K562 (cell line): ENCODE data around the gene B3GAT3. TPM values are rescaled to one million over a fixed set of nuclear protein-coding genes. Genes with fewer than 3 reads are reported as not detected.

Source experiments
- BACH1 ChIP-seq: fragments of 200-800 bp; sonication (Bioruptor generic); IDR thresholded peaks from 2 replicates; pipeline ENCODE4 v1.6.1; 2016; ENCODE audit warnings: missing genetic modification characterization, missing compliant biosample characterization
- BRCA1 ChIP-seq, 2 experiments: fragments of 450-650 bp in 1 of 2; sonication (generic) in 1 of 2; formaldehyde crosslinking in 1 of 2; IDR thresholded peaks; 2 replicates each; pipeline versions ENCODE4 v1.5.0 to v1.6.1; 2017 to 2020; ENCODE audit warnings: mild to moderate bottlenecking in 1 of 2, missing genetic modification reagents in 1 of 2
- CBX8 ChIP-seq: fragments of 200-600 bp; sonication (generic); IDR thresholded peaks from 2 replicates; pipeline ENCODE4 v1.6.1; 2012; ENCODE audit warnings: borderline replicate concordance, mixed run types, low read depth, mild to moderate bottlenecking, moderate library complexity, mixed read lengths, low read length, control low read depth, inconsistent platforms; ENCODE audit not compliant: poor library complexity, severe bottlenecking; ENCODE audit errors: extremely low read depth
- CC2D1A ChIP-seq: fragments of 450-650 bp; IDR thresholded peaks from 2 replicates; pipeline ENCODE4 v1.6.1; 2017; ENCODE audit warnings: mild to moderate bottlenecking
- FOXJ2 ChIP-seq: fragments of 200-800 bp; sonication (Bioruptor generic); IDR thresholded peaks from 2 replicates; pipeline ENCODE4 v1.6.1; 2016; ENCODE audit warnings: missing genetic modification characterization, missing compliant biosample characterization
- FOXK1 ChIP-seq: sonication (generic); formaldehyde crosslinking; IDR thresholded peaks from 2 replicates; pipeline ENCODE4 v1.8.0; 2022; ENCODE audit warnings: missing genetic modification reagents, mild to moderate bottlenecking, borderline replicate concordance
- MYNN ChIP-seq, 2 experiments: sonication (generic); formaldehyde crosslinking in 1 of 2; IDR thresholded peaks; 2 replicates each; pipeline versions ENCODE4 v1.5.0 to v1.6.1; 2016 to 2020; ENCODE audit warnings: antibody characterized with exemption in 1 of 2, missing genetic modification reagents in 1 of 2
- NR1H2 ChIP-seq: sonication (generic); formaldehyde crosslinking; IDR thresholded peaks from 2 replicates; pipeline ENCODE4 v1.4.0; 2020; ENCODE audit warnings: mild to moderate bottlenecking, missing genetic modification reagents
- SMARCA4 ChIP-seq: fragments of 450-650 bp; IDR thresholded peaks from 2 replicates; pipeline ENCODE4 v1.6.1; 2016
- STAT5B ChIP-seq: fragments of 250-450 bp; sonication (Bioruptor Pico); IDR thresholded peaks from 2 replicates; pipeline ENCODE4 v1.8.0; 2021; ENCODE audit warnings: mild to moderate bottlenecking, inconsistent platforms
- TCF7 ChIP-seq: sonication (generic); IDR thresholded peaks from 2 replicates; pipeline ENCODE4 v1.6.1; 2016; ENCODE audit warnings: antibody characterized with exemption, borderline replicate concordance
- TRIM24 ChIP-seq, 2 experiments: fragments of 450-650 bp; IDR thresholded peaks; 2 replicates each; pipeline ENCODE4 v1.6.1; 2016
- ZBTB17 ChIP-seq: fragments of 450-650 bp; formaldehyde crosslinking; IDR thresholded peaks from 2 replicates; pipeline ENCODE4 v1.4.0; 2020; ENCODE audit warnings: mild to moderate bottlenecking
- ZNF766 ChIP-seq: fragments of 200-800 bp; sonication (Bioruptor generic); conservative IDR thresholded peaks from 2 replicates; pipeline ENCODE4 v1.6.1; 2016; ENCODE audit warnings: missing genetic modification characterization, missing compliant biosample characterization
- polyA plus RNA-seq, 8 experiments: library from polyadenylated mRNA; depleted of rRNA in 4 of 8; stranded (reverse) in 5 of 8; unstranded in 3 of 8; fragments of >200 nt; fragmentation: Nextera tagmentation in 2 of 8; fragmentation: Illumina TruSeq in 1 of 8; extraction: Ambion mirVana in 2 of 8; extraction: Trizol in 1 of 8; gene quantifications; 2 replicates each; pipeline versions ENCODE4 v1.2.1 to v1.2.3, GENCODE V29; 2011 to 2014; ENCODE audit warnings: inconsistent platforms in 1 of 8, missing spikeins in 1 of 8
- total RNA-seq, 7 experiments: library from RNA; depleted of rRNA in 6 of 7; stranded (reverse); fragments of >200 nt in 6 of 7; fragmentation: Illumina TruSeq in 2 of 7; extraction: Trizol in 2 of 7; gene quantifications; 2 replicates each; pipeline versions ENCODE4 v1.2.1 to v1.2.3, GENCODE V29; 2011 to 2021; ENCODE audit warnings: low replicate concordance in 1 of 7
- TF ChIP-seq, protein P1 (sequence below): sonication (generic); formaldehyde crosslinking; IDR thresholded peaks from 2 replicates; pipeline ENCODE4 v1.8.1; 2023; ENCODE audit warnings: mild to moderate bottlenecking, missing genetic modification reagents
- TF ChIP-seq, protein P2 (sequence below): sonication (generic); formaldehyde crosslinking; IDR thresholded peaks from 2 replicates; pipeline ENCODE4 v1.8.1; 2023; ENCODE audit warnings: mild to moderate bottlenecking, missing genetic modification reagents
- TF ChIP-seq, protein P3 (sequence below): sonication (generic); formaldehyde crosslinking; IDR thresholded peaks from 2 replicates; pipeline ENCODE4 v1.8.0; 2022; ENCODE audit warnings: mild to moderate bottlenecking, low read depth, missing genetic modification reagents
- TF ChIP-seq, protein P4 (sequence below): sonication (generic); formaldehyde crosslinking; IDR thresholded peaks from 2 replicates; pipeline ENCODE4 v1.8.0; 2023; ENCODE audit warnings: mild to moderate bottlenecking, missing genetic modification reagents

Gene B3GAT3
- total and polyA plus RNA-seq, 9 of the 15 experiments (the other 6 are each of a cell fraction or from before 2014, with no cell fraction given): 0.30 to 64.0 (median 21.4) TPM

DNA sequence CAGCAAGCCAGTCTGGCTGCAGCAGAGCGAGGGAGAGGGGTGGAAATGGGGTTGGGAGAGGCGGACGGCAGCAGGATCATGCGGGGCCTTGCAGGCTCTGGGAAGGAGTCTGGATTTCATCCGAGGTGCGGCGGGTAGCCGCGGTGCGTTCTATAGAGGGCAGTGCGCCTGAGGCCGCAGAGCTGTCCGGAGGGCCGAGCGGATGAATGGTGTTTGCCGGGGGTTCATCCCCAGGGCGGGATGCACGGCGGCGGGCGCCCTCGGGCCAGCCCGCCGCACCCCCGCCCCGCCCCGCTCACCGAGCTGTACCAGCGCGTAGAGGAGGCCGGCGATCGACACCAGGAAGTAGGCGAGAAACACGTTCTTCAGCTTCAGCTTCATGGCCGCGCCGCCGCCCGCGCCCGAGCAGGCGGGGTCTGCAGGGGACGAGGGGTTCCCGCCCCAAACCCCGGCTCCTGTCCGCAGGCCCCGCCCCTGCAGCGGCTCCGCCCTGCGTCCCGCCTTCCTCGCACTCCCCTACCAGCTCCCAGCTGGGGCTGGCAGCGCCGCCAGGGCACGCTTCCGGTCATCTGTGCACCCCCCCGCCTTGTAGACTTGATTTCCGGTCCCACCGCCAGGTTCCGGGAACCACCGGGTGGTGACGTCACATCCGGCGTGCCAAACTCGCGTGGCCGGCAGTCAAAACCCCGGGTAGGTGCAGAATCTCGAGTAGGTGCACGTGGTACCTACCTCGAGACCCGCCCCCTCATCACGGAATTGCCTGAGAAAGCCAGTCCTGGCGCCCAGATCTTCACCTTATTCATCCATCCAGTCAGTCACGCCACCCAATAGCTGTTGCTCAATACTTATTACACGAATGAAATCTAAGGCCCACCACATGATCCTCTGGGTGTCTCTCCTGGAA, at the start of gene B3GAT3 (continued):
- TF ChIP-seq BACH1 (tag) (no peak), FOXJ2 (tag) (no peak), MYNN (IDR thresholded peaks at IDR 0.05) (peak; percentile 93), MYNN (CRISPR knock-in tag; IDR thresholded peaks at IDR 0.05) (no peak), STAT5B (no peak), TRIM24 (IDR thresholded peaks at IDR 0.05) (peak in 1 of 2 experiments; percentile 75; a peak in 2 of 4 replicates), CBX8 (no peak), ZNF766 (CRISPR knock-in tag) (0 out of 2 replicates have a peak, but pooled peaks have one; percentile 13), ZBTB17 (peak; percentile 76), SMARCA4 (peak; percentile 35; the same call in 1 of the 2 replicates), TCF7 (no peak), BRCA1 (IDR thresholded peaks at IDR 0.05) (no peak), BRCA1 (CRISPR knock-in tag; IDR thresholded peaks at IDR 0.05) (no peak), FOXK1 (CRISPR knock-in tag) (no peak), NR1H2 (CRISPR knock-in tag) (no peak), CC2D1A (no peak)
- TF ChIP-seq, protein P1, sequence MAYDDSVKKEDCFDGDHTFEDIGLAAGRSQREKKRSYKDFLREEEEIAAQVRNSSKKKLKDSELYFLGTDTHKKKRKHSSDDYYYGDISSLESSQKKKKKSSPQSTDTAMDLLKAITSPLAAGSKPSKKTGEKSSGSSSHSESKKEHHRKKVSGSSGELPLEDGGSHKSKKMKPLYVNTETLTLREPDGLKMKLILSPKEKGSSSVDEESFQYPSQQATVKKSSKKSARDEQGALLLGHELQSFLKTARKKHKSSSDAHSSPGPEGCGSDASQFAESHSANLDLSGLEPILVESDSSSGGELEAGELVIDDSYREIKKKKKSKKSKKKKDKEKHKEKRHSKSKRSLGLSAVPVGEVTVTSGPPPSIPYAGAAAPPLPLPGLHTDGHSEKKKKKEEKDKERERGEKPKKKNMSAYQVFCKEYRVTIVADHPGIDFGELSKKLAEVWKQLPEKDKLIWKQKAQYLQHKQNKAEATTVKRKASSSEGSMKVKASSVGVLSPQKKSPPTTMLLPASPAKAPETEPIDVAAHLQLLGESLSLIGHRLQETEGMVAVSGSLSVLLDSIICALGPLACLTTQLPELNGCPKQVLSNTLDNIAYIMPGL (CRISPR knock-in tag): 0 out of 2 replicates have a peak, but pooled peaks have one; percentile 26
- TF ChIP-seq, protein P2, sequence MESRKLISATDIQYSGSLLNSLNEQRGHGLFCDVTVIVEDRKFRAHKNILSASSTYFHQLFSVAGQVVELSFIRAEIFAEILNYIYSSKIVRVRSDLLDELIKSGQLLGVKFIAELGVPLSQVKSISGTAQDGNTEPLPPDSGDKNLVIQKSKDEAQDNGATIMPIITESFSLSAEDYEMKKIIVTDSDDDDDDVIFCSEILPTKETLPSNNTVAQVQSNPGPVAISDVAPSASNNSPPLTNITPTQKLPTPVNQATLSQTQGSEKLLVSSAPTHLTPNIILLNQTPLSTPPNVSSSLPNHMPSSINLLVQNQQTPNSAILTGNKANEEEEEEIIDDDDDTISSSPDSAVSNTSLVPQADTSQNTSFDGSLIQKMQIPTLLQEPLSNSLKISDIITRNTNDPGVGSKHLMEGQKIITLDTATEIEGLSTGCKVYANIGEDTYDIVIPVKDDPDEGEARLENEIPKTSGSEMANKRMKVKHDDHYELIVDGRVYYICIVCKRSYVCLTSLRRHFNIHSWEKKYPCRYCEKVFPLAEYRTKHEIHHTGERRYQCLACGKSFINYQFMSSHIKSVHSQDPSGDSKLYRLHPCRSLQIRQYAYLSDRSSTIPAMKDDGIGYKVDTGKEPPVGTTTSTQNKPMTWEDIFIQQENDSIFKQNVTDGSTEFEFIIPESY (CRISPR knock-in tag): peak; percentile 10; the same call in 1 of the 2 replicates
- TF ChIP-seq, protein P3, sequence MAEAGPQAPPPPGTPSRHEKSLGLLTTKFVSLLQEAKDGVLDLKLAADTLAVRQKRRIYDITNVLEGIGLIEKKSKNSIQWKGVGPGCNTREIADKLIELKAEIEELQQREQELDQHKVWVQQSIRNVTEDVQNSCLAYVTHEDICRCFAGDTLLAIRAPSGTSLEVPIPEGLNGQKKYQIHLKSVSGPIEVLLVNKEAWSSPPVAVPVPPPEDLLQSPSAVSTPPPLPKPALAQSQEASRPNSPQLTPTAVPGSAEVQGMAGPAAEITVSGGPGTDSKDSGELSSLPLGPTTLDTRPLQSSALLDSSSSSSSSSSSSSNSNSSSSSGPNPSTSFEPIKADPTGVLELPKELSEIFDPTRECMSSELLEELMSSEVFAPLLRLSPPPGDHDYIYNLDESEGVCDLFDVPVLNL (CRISPR knock-in tag): peak; percentile 59; the same call in 1 of the 2 replicates
- TF ChIP-seq, protein P4, sequence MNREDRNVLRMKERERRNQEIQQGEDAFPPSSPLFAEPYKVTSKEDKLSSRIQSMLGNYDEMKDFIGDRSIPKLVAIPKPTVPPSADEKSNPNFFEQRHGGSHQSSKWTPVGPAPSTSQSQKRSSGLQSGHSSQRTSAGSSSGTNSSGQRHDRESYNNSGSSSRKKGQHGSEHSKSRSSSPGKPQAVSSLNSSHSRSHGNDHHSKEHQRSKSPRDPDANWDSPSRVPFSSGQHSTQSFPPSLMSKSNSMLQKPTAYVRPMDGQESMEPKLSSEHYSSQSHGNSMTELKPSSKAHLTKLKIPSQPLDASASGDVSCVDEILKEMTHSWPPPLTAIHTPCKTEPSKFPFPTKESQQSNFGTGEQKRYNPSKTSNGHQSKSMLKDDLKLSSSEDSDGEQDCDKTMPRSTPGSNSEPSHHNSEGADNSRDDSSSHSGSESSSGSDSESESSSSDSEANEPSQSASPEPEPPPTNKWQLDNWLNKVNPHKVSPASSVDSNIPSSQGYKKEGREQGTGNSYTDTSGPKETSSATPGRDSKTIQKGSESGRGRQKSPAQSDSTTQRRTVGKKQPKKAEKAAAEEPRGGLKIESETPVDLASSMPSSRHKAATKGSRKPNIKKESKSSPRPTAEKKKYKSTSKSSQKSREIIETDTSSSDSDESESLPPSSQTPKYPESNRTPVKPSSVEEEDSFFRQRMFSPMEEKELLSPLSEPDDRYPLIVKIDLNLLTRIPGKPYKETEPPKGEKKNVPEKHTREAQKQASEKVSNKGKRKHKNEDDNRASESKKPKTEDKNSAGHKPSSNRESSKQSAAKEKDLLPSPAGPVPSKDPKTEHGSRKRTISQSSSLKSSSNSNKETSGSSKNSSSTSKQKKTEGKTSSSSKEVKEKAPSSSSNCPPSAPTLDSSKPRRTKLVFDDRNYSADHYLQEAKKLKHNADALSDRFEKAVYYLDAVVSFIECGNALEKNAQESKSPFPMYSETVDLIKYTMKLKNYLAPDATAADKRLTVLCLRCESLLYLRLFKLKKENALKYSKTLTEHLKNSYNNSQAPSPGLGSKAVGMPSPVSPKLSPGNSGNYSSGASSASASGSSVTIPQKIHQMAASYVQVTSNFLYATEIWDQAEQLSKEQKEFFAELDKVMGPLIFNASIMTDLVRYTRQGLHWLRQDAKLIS (CRISPR knock-in tag): no peak
